HG03558 (cell line): Measurements from ENCODE around the gene LYPD5.
"Not testable (repeated sequence)": the region's sequence is repeated elsewhere in the genome, so short reads cannot be mapped to it uniquely, and the experiment has no call there.

Experiments used
- ATAC-seq: cut with Tn5 transposase; IDR thresholded peaks from one replicate; pipeline ENCODE4 v1.9.1; 2021; ENCODE audit warnings: moderate number of reproducible peaks; ENCODE audit not compliant: unreplicated experiment; ENCODE audit errors: extremely low read depth

The LYPD5 gene

DNA sequence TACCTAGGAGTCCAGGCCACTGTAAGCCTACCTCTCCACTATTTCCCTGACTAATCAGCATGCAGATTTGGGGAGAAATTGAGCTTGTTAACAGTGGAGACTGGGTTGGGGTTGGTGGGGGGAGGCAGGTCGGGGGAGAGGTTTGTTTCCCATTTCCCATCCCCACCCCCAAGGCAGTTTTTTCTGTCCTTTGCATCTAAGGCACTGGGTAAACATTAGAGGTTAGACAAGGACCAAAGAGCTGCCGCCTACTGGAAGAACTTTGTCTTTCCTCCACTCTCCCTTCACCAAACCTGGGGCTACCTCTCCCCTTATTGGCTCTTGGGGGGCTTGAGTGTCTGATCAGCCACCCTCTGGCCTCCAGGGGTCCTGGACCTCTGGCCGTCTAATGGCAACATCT is 22.4 kb downstream of the LYPD5 start:
- no peak for ATAC-seq

DNA sequence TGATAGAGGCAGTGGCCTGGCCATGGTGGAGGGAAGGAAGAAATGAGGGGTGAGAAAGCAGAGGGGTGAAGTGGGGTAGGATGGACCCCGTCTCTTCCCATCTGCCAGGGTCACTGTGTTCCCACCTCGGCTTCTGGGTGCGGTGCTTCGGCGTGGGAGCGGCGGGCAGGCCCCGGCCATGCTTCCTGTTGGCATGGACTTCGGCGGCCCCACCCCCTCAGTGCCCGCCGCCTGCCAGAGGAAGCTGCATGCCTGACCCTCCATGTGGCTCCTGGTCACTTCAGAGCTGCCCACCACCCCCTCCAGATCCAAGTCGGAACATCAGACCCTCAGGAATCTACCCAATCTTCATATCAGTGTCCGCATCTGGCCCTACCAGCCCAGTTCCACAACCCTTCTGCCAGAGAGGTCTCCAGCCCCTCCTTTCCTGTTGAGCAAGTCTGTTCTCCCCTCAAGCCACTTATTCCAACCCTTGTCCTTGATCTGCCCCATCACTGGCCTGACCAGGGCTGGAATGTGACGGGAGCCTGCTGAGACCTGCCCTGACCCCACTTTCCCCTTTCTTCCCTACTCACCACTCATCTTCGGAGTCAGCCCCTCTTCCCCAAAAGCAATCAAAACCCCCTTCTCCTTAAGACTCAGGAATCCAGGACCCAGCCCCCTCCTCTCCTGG is 23.0 kb downstream of the LYPD5 start:
- no peak for ATAC-seq

DNA sequence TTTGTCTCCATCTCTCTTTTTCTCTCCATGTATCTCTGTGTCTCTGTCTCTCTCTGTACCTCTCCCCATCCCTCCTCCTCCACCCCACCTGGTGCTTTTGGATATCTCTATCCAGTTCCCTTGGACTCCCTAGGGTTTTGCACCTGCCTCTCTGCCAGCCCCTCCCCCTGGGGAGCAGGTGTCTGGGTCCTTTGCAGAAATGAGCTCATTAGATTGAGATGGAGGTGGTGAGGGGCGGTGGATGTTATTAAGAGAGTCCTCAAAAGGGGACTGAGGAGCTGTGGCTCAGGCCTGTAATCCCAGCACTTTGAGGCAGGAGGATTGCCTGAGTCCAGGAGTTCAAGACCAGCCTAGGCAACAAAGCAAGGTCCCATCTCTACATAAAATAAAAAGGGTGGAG is 23.6 kb downstream of the LYPD5 start:
- ATAC-seq, result no peak

DNA sequence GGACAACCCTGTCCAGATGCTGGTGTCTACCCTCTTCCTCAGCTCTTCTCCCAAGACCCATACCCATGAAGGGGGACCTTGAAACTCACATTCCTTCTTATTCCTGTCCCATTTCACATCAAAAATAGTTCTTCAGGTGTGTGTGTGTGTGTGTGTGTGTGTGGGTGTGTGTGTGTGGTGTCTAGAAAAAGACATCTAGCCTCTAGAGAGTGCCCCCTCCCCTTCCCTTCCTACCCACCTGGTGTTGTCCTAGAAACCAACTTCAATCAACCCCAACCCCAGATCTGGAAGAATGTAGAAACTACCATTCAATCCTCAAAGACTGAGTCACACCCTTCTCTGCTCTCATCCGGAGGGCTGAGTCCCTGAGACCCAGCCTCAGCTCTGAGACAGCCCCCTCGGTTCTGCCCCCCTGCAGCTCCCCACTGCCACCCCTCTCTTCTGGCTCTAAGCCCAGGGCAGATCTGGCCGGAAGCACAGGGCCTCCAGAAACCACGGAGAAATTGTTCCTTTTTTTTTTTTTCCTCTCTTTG is 25.0 kb downstream of the LYPD5 start:
- ATAC-seq, result no peak

DNA sequence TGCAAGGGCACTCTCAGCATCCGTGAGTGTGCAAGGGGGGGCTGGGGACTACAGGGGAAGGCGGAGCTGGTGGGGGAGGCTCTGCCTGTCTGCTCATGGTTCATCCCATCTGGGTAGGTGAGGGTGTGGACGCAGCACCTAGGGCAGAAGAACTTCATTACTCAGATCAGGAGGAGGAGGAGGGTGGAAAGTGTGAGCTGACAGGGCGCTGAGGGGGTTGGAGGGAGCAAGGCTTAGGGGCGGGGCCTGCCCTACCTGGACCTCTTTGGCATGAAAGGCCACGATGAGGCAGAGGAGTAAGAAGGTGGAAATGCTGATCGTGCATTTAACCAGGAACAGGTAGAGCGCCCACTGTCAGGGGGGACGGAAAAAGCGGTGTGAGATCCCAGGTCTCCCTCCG is 26.0 kb downstream of the LYPD5 start:
- no peak for ATAC-seq

DNA sequence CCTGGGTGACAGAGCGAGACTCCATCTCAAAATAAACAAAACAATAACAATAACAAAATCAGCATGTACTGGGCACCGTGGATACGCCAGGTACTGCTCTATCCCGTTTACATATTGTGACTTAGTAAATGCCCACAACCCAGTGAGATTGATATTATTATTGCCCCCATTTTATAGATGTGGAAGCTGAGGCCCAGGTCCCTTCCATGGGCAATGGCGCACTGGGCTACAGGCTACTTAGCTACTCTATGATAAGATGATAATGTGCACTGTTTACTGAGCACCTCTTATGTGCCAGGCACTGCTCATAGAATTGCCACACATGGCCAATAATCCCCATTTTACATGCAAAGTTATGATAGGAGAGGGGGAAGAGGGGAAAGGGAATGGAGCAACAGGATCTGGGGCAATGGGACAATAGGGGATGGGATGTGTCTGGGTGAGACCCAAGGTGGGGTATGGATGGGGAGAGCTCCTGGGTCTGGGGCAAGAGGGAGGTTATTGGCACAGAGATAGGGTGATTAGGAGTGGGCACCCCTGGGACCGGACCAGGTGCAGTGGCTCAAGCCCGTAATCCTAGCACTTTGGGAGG is 26.9 kb downstream of the LYPD5 start:
- no peak for ATAC-seq

DNA sequence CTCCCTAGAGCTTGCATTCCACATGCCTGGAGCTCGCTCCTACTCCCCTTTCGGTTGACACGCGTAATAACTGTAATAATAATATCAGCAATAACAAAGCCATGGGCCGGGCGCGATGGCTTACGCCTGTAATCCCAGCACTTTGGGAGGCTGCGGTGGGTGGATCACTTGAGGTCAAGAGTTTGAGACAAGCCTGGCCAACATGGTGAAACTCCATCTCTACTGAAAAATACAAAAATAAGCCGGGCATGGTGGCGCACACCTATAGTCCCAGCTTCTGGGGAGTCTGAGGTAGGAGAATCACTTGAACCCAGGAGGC is 27.3 kb downstream of the LYPD5 start:
- ATAC-seq, result not testable (repeated sequence)

DNA sequence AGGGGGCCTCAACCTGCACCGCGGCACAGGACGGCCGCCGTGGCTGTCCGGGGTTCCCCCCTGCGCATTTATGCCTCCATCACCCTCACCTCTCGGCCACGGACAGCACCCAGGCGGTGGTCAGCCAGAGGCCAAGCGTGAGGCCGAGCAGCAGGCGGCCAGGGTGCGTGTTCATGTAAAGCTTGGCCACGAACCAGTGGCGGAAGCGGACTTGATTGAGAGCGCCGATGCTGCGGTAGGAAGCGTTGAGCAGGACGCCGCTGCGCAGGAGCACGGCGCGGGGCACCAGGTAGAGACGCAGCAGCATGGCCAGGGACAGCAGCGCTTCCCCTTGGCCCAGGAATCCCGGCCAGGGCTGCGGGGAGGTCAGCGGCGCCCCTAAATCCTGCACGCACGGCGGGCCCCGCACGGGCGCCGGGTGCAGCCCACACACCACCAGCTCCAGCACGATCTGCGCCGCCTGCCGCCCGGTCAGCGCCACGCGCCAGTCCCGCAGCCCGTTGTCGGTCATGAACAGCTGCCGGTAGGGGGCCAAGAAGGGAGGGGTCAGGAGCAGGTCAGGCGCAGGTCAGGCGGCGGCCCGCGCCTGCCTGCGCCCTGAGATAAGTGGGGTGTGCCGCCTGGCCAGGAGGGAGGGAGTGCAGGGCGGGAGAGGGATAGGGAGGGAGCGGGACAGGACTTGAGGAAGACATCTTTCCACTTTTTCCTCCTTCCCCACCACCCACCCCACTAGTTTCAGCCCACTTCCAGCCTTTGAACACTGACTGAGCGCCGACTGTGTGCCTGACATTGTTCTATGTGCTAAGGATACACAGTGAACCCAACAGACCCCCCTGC is 27.9 kb downstream of the LYPD5 start:
- ATAC-seq, result no peak

DNA sequence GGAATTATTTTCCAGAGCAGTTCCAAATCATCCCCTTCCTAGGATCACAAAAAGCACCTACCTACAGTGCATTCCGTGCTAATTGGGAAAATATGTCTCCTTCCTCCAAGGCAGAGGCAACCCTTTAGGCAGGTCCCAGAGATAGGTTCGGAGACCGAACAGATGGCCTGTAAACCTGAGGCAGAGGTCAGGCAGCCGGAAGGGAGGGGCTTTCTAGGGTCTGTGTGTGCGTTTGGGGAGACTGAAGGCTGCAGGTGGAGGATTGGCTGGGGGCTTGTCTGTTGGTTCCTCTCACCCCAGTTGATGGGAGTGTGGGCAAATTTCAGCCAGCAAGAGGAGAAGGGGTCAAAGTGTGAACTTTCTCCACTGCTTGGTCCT is 28.5 kb downstream of the LYPD5 start:
- no peak for ATAC-seq

DNA sequence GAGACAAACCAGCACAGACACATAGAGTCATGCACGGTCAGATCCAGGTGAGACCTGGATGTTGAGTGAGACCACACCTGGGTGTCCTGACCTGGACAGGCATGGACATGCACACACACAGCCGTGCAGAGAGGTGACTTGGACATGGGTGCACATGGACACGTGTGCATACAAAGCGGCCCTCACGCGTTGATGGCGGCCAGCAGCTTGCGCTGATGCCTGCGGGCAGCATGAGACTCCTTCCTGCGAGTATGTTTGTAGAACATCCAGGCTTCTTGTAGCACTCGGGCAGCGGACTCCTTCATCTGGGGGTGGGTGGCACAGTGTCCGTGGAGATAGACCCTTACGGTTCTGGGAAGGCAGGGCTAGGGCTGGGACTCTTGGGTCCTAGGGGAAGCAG is 33.0 kb downstream of the LYPD5 start:
- ATAC-seq, result no peak

DNA sequence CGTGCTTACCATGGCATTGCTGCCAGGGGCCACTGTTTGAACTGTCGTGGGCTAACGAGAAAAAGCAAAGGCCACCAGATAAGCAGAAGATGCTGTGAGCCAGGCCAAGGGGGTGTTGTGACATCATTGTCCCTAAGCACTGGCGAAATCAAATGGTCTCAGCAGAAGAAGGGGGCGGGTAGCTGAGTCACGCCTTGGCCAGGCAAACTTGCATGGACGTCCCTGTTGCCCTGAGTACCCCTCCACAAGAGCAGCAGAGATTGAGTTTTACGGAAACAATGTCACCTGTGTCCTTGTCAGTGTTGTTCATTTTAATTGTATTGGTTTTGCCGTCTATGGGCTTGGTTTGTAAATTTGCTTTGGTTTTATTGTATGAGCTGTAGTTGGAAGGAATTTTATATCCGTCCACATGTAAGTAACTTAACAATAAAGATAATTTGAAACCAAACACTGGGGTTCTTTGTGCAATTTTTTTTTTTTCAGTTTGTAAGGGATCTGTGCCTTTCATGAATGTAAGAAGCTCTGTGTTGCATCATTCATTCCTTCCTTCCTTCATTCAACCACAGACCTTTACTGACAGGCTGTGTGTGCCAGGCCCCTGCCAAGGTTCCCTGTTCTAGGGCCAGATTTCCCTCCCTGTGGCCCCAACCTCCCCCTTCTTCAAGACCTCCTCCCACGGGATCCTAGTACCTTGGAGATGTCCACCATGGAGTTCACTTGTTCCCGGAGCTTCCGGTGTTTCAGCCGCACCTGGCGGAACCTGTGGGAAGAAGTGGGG is 33.8 kb downstream of the LYPD5 start:
- ATAC-seq, result no peak

DNA sequence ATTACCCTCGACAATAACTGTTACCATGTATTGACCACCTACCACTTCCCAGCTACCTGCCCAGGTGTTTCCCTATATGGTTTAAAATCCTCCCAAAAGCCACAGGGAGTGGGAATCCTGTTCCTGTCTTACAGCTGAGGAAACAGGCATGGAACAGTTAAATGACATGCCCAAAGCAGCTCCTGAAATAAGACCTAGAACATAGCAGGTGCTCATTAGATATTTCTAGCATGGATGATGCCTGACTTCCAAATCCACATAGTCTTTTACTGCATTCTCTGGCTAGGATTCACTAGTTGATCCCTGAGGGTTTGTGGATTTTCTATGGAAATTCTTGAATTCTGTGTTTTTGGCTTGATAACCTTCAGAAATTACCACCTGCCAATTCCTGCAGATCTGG is 34.4 kb downstream of the LYPD5 start:
- no peak for ATAC-seq

DNA sequence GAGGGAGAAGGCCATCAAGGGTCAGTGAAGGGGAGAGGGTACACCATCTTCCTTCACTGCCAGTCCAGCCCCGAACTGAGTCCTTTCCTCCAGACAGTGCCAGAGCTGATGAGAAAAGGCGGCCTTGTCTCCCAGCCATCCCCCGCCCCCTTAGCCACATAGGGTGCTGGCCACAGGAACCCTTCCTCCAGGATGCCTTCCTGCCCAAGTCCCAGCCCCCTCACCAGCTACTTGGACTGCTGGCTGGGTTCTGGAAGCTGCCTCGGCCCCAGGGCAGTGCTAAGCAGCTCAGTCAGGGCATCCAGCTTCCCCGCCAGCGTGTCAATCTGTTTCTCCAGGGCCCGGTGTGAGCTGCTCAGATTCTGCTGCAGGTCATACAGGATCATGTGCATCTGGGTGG is 34.9 kb downstream of the LYPD5 start:
- no peak for ATAC-seq

DNA sequence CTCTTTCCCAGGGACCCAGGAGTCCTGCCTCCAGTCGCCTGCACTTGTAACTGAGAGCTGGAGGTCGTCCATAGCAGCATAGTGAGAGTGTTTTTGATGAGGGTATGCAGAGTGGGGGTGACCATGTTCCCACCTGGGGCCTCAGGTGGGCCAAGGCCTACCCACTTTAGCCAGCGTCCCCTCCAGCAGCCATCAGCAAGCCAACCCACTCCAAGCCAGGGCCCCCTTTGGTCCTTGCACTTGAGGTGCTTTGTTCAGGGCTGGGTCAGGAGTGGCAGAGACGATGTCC is 35.5 kb downstream of the LYPD5 start:
- ATAC-seq, result no peak

DNA sequence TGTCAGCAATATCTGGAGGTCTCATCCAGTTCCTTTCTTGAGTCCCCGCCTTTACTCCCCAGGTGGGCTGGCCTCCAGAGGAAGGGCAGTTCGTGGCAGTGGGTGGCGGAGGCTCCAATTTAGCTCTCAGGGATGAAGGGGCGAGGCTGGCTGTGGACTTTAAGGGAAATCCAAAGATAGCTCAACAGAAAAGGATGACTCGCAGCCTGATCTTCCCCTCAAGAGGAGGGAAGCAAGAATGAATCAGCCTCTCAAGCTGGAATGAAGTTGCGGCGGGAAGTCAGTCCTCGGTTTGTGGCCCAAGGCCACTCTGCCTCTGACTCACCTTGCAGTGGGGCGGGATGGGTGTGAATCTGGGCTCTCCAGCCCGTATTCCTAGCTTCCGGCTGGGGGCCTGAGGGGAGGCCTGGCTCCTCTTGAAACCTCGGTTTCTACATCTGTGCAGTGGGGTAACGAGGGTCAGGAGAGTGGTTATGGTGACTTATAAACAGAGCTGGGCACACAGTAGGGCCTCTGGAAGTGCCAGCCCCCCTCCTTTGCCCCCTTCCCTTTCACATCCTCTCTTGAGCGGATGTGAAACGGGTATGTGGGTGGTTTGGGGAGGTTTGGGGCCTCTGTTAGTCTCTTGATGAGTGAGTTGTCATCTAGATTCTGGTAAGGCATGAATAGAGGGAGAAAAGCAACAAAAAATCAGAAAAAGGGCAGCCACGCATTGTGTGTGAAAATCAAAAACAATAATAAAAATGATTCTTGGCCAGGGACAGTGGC is 37.0 kb downstream of the LYPD5 start:
- ATAC-seq, result peak; percentile 52

DNA sequence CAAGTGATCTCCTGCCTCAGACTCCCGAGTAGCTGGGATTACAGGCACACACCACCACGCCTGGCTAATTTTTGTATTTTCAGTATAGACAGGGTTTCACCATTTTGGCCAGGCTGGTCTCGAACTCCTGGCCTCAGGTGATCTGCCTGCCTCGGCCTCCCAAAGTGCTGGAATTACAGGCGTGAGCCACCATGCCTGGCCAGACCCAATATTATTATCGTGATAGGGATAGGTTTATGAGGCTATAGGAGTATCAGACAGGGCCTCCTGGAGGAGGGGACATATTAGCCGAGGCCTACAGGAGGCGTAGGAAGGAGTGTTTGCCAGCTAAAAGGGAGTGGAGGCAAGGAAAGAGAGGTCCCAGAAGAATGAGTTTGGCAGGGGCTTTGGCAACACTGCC is 37.6 kb downstream of the LYPD5 start:
- ATAC-seq, result not testable (repeated sequence)

DNA sequence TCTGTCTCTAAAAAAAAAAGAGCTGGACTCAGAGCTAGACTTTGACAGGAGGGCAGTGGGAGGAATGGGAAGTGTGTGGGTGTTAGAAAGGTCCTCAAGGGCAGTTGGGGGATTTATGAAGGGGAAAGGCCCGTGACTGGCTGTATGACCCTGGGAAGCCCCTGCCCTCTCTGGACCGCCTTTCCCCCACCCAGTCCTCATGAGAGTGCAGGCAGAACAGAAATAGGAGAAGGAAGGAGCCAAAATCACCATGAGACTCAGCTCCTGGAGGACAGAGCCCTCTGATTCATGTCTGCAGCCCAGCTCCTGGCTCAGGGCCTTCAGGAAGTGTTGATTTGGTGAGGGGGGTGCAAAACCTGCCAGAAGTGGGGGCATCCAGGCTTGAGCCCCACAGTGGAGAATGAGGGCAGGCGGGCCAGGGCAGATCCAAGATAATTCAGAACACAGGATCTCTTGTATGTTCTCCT is 38.7 kb downstream of the LYPD5 start:
- ATAC-seq, result no peak

DNA sequence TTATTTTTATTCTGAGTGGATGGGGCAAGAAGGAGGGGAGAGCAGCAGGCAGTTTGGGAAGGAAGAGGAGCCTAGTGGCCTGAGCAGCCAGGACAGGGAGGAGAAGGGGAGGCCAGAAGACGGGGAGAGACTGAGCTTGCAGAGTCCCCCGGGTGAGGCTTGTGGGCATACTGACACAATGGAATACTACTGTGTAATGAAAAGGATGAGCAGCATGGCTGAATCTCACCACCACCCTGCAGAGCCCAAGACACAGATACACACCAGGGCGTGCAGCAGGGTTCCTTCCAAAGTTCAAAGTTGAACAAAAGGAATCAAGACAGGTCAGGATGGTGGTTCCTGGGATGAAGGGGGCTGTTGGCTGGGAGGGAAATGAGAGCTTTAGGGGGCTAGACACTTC is 39.4 kb downstream of the LYPD5 start:
- ATAC-seq, result no peak

DNA sequence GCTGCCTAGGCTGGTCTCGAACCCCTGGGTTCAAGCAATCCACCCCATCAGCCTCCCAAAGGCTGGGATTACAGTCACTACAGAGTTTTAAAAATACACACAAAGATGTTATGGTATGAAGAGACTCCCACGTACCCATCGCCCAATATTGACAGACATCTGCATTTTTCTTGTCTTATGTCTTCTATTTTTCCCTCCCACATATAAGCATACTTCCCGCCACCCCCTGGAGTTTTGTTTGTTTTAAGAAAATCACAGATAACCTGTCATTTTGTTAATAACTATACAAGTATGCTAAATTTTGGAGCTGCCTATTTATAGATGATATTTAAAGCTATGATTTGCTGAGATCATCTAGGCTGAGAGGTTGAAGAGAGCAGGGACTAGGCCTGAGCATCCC is 41.3 kb downstream of the LYPD5 start:
- ATAC-seq, result no peak

DNA sequence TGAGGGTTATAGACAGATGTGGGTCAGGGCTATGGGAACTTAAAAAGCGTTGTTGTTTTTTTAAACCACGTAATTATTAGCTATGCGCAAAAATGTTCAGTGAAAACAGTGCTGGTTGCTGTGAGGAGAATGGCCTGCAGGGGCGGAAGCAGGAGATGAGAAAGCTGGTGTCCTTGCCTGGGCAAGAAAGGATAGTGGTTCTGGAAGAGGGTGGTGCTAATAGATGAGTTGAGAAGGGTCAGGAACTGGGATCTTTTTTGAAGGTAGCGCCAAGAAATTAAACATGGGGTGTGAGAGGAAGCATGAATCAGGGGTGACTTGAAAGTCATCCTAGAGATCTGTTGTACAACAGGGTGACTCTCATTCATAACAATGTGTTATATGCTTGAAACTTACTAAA is 42.7 kb downstream of the LYPD5 start:
- ATAC-seq, result no peak
